Measurements from ENCODE around the gene NTRK2. TPM values are rescaled to one million over a fixed set of nuclear protein-coding genes. Genes with fewer than 3 reads are reported as not detected.

Gene NTRK2
- total and polyA plus RNA-seq, 9 donors, result 8.9 to 36.8 (median 20.3) TPM

DNA sequence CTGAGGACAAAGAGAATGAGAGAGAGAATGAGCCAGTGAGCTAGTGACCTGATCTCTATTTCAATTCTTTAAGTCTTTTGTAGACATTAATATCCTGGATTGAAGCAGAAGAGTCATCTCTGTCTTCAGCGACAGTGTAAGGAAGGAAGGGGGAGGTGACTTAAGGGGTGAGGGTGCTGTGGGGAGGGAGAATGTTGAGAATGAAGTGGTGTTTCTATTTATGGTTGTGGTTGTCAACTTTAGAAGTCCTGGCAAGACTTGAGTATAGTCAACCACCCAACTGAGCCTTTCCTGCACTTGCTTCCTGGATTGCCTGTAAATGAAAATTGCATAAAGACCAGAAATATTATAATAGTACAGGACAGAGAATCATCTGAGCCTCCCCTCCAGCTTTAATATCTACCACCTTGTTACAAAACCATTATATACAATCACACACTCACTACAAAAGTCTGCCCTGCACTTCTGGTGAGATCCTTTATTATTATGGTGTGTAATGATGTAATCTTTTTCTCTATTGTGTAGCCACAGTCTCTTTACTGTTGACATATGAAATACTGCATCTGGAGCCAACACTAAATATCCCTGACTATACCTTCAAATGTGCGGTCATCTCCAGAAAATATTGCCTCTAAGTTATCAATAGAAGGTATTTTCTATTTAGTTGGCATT lies 91.7 kb downstream of the NTRK2 start:
- no peaks in the 10 kb centered on the region for H3K36me3 ChIP-seq (ENCODE audit: control insufficient read depth, insufficient read depth, low read length)
- no peaks in the 10 kb centered on the region for H3K9me3 ChIP-seq (replicated peaks; ENCODE audit: control insufficient read depth, low read depth, low read length)
- no peaks in the 10 kb centered on the region for H3K27me3 ChIP-seq (ENCODE audit: control insufficient read depth, insufficient read depth, low read length)
- peaks cover 1% of the 10 kb centered on the region for H3K4me1 ChIP-seq (ENCODE audit: control insufficient read depth, insufficient read depth, low read length)
- no peak overlapping the region for H3K27ac ChIP-seq (ENCODE audit: low read length)
- no peak overlapping the region for H3K4me3 ChIP-seq (ENCODE audit: low read length)
- WGBS (ENCODE audit: insufficient coverage), result 50% methylated on average over 1 of the region's 2 CpGs
- no peak for DNase-seq

DNA sequence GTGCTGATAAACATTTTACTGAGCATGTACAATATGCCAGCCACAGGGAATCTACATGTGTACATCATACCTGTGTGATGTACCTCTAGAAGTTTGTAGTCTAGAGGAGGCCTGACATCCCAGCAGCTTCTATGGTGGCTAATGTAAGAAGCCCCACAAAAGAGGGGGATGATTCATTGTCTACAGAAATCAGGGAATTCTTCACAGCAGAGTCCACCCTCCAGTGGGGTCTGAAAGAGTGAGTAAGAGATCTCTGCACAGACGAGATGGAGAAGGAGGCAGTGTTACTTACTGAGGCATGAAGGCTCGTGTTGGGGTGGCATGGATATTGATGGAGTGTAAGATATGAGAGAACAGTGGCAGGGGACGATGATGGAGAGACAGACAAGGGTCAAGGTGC lies 103.0 kb downstream of the NTRK2 start:
- H3K9me3 ChIP-seq (replicated peaks; ENCODE audit: control insufficient read depth, low read depth, low read length), result no peaks in the 10 kb centered on the region
- no peaks in the 10 kb centered on the region for H3K27me3 ChIP-seq (ENCODE audit: control insufficient read depth, insufficient read depth, low read length)
- H3K36me3 ChIP-seq (ENCODE audit: control insufficient read depth, insufficient read depth, low read length), result no peaks in the 10 kb centered on the region
- no peak overlapping the region for H3K4me3 ChIP-seq (ENCODE audit: low read length)
- H3K4me1 ChIP-seq (ENCODE audit: control insufficient read depth, insufficient read depth, low read length), result no peaks in the 10 kb centered on the region
- DNase-seq, result no peak
- H3K27ac ChIP-seq (ENCODE audit: low read length), result no peak overlapping the region
- WGBS (ENCODE audit: insufficient coverage), result 93% methylated on average over 3 of the region's 3 CpGs

DNA sequence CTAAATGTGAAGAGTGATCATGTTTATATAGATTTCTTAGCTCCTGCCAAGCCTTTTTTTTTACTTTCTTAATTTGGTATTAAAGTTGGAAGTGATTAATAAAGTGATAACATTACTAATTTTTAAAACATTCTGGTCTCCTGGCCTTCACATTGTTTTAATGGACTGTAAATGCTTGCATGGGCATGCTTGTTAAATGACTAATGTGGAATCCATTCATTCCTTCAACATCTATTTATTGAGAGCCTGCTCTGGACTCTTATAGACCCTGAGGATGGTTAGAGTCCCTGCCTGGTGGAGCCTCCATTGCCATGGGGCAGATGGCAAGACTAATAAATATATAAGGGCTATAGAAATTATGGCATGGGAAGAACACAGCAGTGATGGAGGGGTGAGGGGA lies 103.5 kb downstream of the NTRK2 start:
- Histone ChIP-seq H3K27me3 (ENCODE audit: control insufficient read depth, insufficient read depth, low read length) (no peaks in the 10 kb centered on the region), H3K4me1 (ENCODE audit: control insufficient read depth, insufficient read depth, low read length) (no peaks in the 10 kb centered on the region), H3K27ac (ENCODE audit: low read length) (no peak overlapping the region), H3K9me3 (replicated peaks; ENCODE audit: control insufficient read depth, low read depth, low read length) (no peaks in the 10 kb centered on the region), H3K4me3 (ENCODE audit: low read length) (no peak overlapping the region), H3K36me3 (ENCODE audit: control insufficient read depth, insufficient read depth, low read length) (no peaks in the 10 kb centered on the region)
- no peak for DNase-seq

DNA sequence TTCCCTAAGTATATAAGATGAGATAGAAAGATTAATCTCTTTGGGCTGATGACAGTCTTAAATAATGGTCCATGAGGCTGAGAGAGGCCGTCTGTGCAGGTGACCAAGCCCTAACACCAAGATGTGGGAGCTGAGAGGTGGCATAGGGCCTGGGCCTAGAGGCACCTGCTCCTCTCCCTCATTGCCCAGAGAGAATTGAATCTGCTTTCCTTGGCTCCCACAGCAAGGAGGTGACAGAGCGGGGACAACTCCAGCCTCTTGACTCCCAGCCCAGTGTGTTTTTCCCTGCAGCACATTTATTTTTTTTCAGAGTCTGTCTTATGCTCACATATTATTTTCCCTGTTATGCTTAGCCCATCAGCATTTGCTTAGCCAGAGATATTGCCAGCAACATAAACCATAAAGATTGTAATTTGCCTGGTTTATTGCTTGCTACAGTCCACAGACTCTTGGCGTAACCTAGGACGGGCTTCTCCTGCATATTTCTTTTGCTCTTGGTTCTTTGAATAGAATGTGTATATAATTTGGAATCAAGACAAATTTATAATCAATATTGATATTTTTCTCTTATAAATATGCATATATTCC lies 105.6 kb downstream of the NTRK2 start:
- H3K27ac ChIP-seq (ENCODE audit: low read length), result no peak overlapping the region
- no peaks in the 10 kb centered on the region for H3K36me3 ChIP-seq (ENCODE audit: control insufficient read depth, insufficient read depth, low read length)
- H3K27me3 ChIP-seq (ENCODE audit: control insufficient read depth, insufficient read depth, low read length), result no peaks in the 10 kb centered on the region

DNA sequence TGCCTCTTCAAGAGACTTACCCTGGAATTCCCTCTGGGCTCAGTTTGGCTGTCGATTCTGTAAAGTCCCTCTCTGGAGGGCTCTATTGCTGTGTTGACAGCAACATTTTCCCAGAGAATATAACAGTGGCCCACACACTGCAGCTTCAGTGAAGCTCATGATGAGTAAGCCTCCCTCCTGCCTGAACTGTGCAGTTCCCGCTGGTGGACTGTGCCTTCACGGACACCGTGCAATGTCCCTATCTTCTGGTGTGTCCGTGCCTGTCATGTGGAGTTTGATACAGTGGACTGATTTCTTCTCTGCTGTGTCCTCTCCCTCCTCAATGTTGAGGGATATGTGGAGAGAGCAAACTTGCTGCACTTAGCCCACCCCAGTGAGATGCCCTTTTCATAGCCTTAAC lies 109.0 kb downstream of the NTRK2 start:
- 33% methylated on average over 1 of the region's 5 CpGs for WGBS (ENCODE audit: insufficient coverage)
- no peaks in the 10 kb centered on the region for H3K36me3 ChIP-seq (ENCODE audit: control insufficient read depth, insufficient read depth, low read length)
- no peak overlapping the region for H3K27ac ChIP-seq (ENCODE audit: low read length)
- no peak for DNase-seq
- H3K4me1 ChIP-seq (ENCODE audit: control insufficient read depth, insufficient read depth, low read length), result no peaks in the 10 kb centered on the region
- no peaks in the 10 kb centered on the region for H3K27me3 ChIP-seq (ENCODE audit: control insufficient read depth, insufficient read depth, low read length)
- no peak overlapping the region for H3K4me3 ChIP-seq (ENCODE audit: low read length)
- no peaks in the 10 kb centered on the region for H3K9me3 ChIP-seq (replicated peaks; ENCODE audit: control insufficient read depth, low read depth, low read length)

More for the DNA sequence above, 105.6 kb downstream of the NTRK2 start:
- H3K4me1 ChIP-seq (ENCODE audit: control insufficient read depth, insufficient read depth, low read length), result no peaks in the 10 kb centered on the region
- no peaks in the 10 kb centered on the region for H3K9me3 ChIP-seq (replicated peaks; ENCODE audit: control insufficient read depth, low read depth, low read length)
- H3K4me3 ChIP-seq (ENCODE audit: low read length), result no peak overlapping the region
- no peak for DNase-seq
- 67% methylated on average over 1 of the region's 4 CpGs for WGBS (ENCODE audit: insufficient coverage)

DNA sequence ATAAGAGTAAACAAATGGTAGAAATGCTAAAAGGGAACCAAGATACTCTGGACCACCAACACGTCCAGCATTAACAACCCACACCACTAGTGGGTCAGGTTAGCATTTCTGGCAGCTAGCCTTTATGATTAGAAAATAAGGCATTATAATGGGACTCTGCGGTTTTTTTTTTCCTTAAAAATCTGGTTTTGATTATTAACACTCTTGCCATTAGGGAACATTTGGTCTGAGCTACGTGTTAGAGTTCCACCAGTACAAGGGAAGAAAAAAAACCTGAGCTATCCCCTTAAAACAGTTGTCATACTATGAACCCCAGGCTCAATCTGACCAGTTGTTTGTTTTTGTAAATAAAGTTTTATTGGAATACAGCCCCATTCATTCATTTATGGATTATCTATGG lies 110.4 kb downstream of the NTRK2 start:
- Histone ChIP-seq H3K36me3 (ENCODE audit: control insufficient read depth, insufficient read depth, low read length) (no peaks in the 10 kb centered on the region), H3K4me1 (ENCODE audit: control insufficient read depth, insufficient read depth, low read length) (no peaks in the 10 kb centered on the region), H3K9me3 (replicated peaks; ENCODE audit: control insufficient read depth, low read depth, low read length) (no peaks in the 10 kb centered on the region), H3K27ac (ENCODE audit: low read length) (no peak overlapping the region), H3K27me3 (ENCODE audit: control insufficient read depth, insufficient read depth, low read length) (no peaks in the 10 kb centered on the region), H3K4me3 (ENCODE audit: low read length) (no peak overlapping the region)
- no peak for DNase-seq
- WGBS (ENCODE audit: insufficient coverage), result no CpG with 5 or more reads among the region's 3 CpGs

DNA sequence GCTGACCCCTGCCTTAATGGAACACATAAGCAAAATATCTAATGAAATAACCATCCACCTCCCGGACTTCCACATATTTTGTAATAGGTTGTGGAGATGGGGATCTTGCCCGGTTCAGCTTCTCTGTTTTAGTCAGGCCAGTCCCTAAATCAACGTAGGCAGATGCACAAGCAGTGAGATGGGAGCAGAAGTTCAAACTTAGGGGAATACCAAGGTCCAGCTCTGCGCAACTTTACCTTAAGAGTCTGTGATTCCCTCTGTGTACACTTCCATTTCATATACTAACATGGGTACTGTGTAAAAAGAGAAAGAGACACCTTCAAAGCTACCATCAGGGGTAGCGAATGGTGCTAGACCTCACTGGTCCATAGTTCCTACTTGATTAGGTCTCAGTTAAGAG lies 110.9 kb downstream of the NTRK2 start:
- Histone ChIP-seq H3K27ac (ENCODE audit: low read length) (no peak overlapping the region), H3K36me3 (ENCODE audit: control insufficient read depth, insufficient read depth, low read length) (no peaks in the 10 kb centered on the region), H3K27me3 (ENCODE audit: control insufficient read depth, insufficient read depth, low read length) (no peaks in the 10 kb centered on the region), H3K4me3 (ENCODE audit: low read length) (no peak overlapping the region), H3K4me1 (ENCODE audit: control insufficient read depth, insufficient read depth, low read length) (no peaks in the 10 kb centered on the region), H3K9me3 (replicated peaks; ENCODE audit: control insufficient read depth, low read depth, low read length) (no peaks in the 10 kb centered on the region)
- WGBS (ENCODE audit: insufficient coverage), result no CpG with 5 or more reads among the region's 5 CpGs
- no peak for DNase-seq

DNA sequence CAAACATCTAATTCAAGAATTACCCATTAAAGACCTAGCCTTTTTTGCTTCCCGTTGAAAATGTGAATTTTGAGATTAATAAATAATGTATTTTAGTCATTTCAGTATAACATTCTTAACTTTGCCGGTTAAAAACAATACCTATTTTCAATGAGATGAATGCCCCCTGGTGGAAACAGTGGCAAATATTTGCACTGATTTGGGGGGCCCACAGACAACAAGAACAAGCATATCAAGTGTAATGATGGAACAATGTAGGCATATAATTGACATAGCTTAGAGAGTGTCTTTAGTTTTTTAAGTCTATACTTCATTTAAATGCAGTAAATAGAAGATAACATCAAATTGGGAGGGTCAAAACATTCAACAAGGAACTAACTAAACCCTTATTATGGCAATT lies 111.9 kb downstream of the NTRK2 start:
- WGBS (ENCODE audit: insufficient coverage), result no CpG with 5 or more reads among the region's 2 CpGs
- DNase-seq, result peak; percentile 62
- no peak overlapping the region for H3K27ac ChIP-seq (ENCODE audit: low read length)
- H3K27me3 ChIP-seq (ENCODE audit: control insufficient read depth, insufficient read depth, low read length), result no peaks in the 10 kb centered on the region
- H3K9me3 ChIP-seq (replicated peaks; ENCODE audit: control insufficient read depth, low read depth, low read length), result no peaks in the 10 kb centered on the region
- H3K4me3 ChIP-seq (ENCODE audit: low read length), result no peak overlapping the region
- no peaks in the 10 kb centered on the region for H3K4me1 ChIP-seq (ENCODE audit: control insufficient read depth, insufficient read depth, low read length)
- no peaks in the 10 kb centered on the region for H3K36me3 ChIP-seq (ENCODE audit: control insufficient read depth, insufficient read depth, low read length)

GRCh38 chr9:84781931-84782866 lies 112.7 kb downstream of the NTRK2 start:
- no CpG with 5 or more reads among the region's 11 CpGs for WGBS (ENCODE audit: insufficient coverage)
- Histone ChIP-seq H3K9me3 (replicated peaks; ENCODE audit: control insufficient read depth, low read depth, low read length) (no peaks in the 10 kb centered on the region), H3K4me1 (ENCODE audit: control insufficient read depth, insufficient read depth, low read length) (no peaks in the 10 kb centered on the region), H3K36me3 (ENCODE audit: control insufficient read depth, insufficient read depth, low read length) (no peaks in the 10 kb centered on the region), H3K4me3 (ENCODE audit: low read length) (no peak overlapping the region), H3K27ac (ENCODE audit: low read length) (peak overlapping the region; percentile 39), H3K27me3 (ENCODE audit: control insufficient read depth, insufficient read depth, low read length) (no peaks in the 10 kb centered on the region)
- peak; percentile 84 for DNase-seq

DNA sequence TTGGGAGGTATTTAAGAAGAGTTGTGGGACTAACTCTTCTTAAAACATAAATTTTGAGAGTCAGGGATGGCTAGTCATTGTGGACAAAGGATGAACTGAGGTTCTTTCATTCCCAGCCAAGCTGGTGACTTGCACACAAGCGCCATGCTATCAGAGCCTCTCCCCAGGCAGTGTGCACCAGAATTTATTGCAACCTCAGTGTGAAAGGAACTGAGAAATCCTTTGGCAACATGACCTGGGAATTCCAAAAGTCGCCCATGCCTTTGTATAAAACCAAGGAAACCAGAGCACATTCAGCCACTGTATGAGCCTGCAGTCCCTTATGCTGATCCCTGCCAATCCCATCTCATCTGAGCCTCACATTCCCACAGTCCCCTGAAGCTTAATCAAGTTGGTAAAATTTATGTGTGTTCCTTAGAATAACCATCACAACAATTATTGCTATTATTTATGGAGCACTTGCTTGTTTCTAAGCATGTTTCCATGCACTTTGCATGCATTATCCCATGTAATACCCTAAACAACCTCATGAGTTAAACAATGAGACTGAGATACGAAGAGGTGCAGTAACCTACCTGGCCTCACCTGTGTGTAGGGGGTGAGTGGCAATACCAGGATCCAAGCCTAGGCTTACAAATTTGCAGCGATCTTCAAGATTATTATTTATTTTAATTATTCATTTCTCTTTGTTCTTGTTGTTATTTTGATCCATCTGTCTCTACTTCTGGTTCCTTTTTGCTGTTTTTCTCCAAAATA lies 116.4 kb downstream of the NTRK2 start:
- DNase-seq, result no peak
- Histone ChIP-seq H3K36me3 (ENCODE audit: control insufficient read depth, insufficient read depth, low read length) (no peaks in the 10 kb centered on the region), H3K27me3 (ENCODE audit: control insufficient read depth, insufficient read depth, low read length) (no peaks in the 10 kb centered on the region), H3K27ac (ENCODE audit: low read length) (no peak overlapping the region), H3K9me3 (replicated peaks; ENCODE audit: control insufficient read depth, low read depth, low read length) (no peaks in the 10 kb centered on the region), H3K4me1 (ENCODE audit: control insufficient read depth, insufficient read depth, low read length) (no peaks in the 10 kb centered on the region), H3K4me3 (ENCODE audit: low read length) (no peak overlapping the region)
- 100% methylated on average over 1 of the region's 4 CpGs for WGBS (ENCODE audit: insufficient coverage)
